Measurements from ENCODE around the gene CABP1.
"Not testable (repeated sequence)": the region's sequence is repeated elsewhere in the genome, so short reads cannot be mapped to it uniquely, and the experiment has no call there.

CABP1 gene

GRCh38 chr12:120666571-120667390, 26.4 kb downstream of the CABP1 start:
- no peak overlapping the region for H3K4me3 ChIP-seq (replicated peaks; ENCODE audit: low read depth, low read length)
- no peak for DNase-seq (ENCODE audit: extremely low read depth, low read depth)
- no peak for TF ChIP-seq CTCF (IDR thresholded peaks at IDR 0.05; ENCODE audit: low read depth, low read length, missing control alignments)

- TF ChIP-seq CTCF (IDR thresholded peaks at IDR 0.05; ENCODE audit: low read depth, low read length, missing control alignments), result no peak
- DNase-seq (ENCODE audit: extremely low read depth, low read depth), result no peak
- no peak overlapping the region for H3K4me3 ChIP-seq (replicated peaks; ENCODE audit: low read depth, low read length)
Measured at GRCh38 chr12:120668091-120668867, 27.9 kb downstream of the CABP1 start.

- no peak overlapping the region for H3K4me3 ChIP-seq (replicated peaks; ENCODE audit: low read depth, low read length)
- DNase-seq (ENCODE audit: extremely low read depth, low read depth), result no peak
- TF ChIP-seq CTCF (IDR thresholded peaks at IDR 0.05; ENCODE audit: low read depth, low read length, missing control alignments), result no peak
Measured at GRCh38 chr12:120668868-120669840, 28.7 kb downstream of the CABP1 start.

GRCh38 chr12:120670237-120670636, 29.8 kb downstream of the CABP1 start:
- not testable (repeated sequence) for H3K4me3 ChIP-seq (replicated peaks; ENCODE audit: low read depth, low read length); DNase-seq (ENCODE audit: extremely low read depth, low read depth)

- H3K4me3 ChIP-seq (replicated peaks; ENCODE audit: low read depth, low read length), result no peak overlapping the region
- no peak for TF ChIP-seq CTCF (IDR thresholded peaks at IDR 0.05; ENCODE audit: low read depth, low read length, missing control alignments)
- DNase-seq (ENCODE audit: extremely low read depth, low read depth), result no peak
Measured at GRCh38 chr12:120670667-120671066, 30.2 kb downstream of the CABP1 start.

- no peak overlapping the region for H3K4me3 ChIP-seq (replicated peaks; ENCODE audit: low read depth, low read length)
- TF ChIP-seq CTCF (IDR thresholded peaks at IDR 0.05; ENCODE audit: low read depth, low read length, missing control alignments), result no peak
- DNase-seq (ENCODE audit: extremely low read depth, low read depth), result no peak
Measured at GRCh38 chr12:120674097-120674636, 33.7 kb downstream of the CABP1 start.

Measured in HFF-Myc (cell line).